H1 (cell line): ENCODE data around the gene FAM222B. TPM values are rescaled to one million over a fixed set of nuclear protein-coding genes. Genes with fewer than 3 reads are reported as not detected.

Experiments
- CTCF ChIA-PET: fragments of 300-600 bp; sonication (Branson Sonifier 250); formaldehyde crosslinking; loops from one replicate; lab custom pipeline; 2021; ENCODE audit not compliant: partially characterized antibody; lab: Charles Lee
- POLR2A ChIA-PET: fragments of 300-600 bp; sonication (Branson Sonifier 250); formaldehyde crosslinking; loops from one replicate; lab custom pipeline; 2021; ENCODE audit warnings: inconsistent platforms; ENCODE audit not compliant: partially characterized antibody; lab: Charles Lee
- DNase-seq, 2 experiments: peaks; one replicate each; pipeline versions ENCODE4 v3.0.0 to v3.0.0-alpha.2; 2010 to 2022; ENCODE audit warnings: low spot score in 2 of 2, low read depth in 1 of 2, mixed read lengths in 1 of 2
- FAIRE-seq: peaks from 2 replicates; lab custom pipeline; 2011; peaks lifted over from hg19 to GRCh38; lab: Jason Lieb, UNC
- H2AFZ ChIP-seq: 2 replicates; pipeline ENCODE4 v1.8.1; 2012; ENCODE audit warnings: low read length, inconsistent platforms
- H2AK5ac ChIP-seq: 2 replicates; pipeline ENCODE4 v1.6.1; 2013; ENCODE audit warnings: low read depth, low read length
- H2BK120ac ChIP-seq: replicated peaks from 2 replicates; pipeline ENCODE3; 2013; ENCODE audit warnings: low read depth, low read length, inconsistent platforms
- H2BK12ac ChIP-seq: 2 replicates; pipeline ENCODE4 v1.6.1; 2013; ENCODE audit warnings: low read depth, low read length
- H2BK15ac ChIP-seq: 2 replicates; pipeline ENCODE4 v1.6.1; 2013; ENCODE audit warnings: low read length
- H2BK20ac ChIP-seq: 2 replicates; pipeline ENCODE4 v1.6.1; 2013; ENCODE audit warnings: low read length
- H2BK5ac ChIP-seq: 2 replicates; pipeline ENCODE4 v1.6.1; 2013; ENCODE audit warnings: low read depth, low read length
- H3K14ac ChIP-seq: 2 replicates; pipeline ENCODE4 v1.6.1; 2013; ENCODE audit warnings: inconsistent platforms; ENCODE audit not compliant: insufficient read length
- H3K18ac ChIP-seq: 2 replicates; pipeline ENCODE4 v1.6.1; 2013; ENCODE audit warnings: low read length; ENCODE audit errors: extremely low read depth
- H3K23ac ChIP-seq: 2 replicates; pipeline ENCODE4 v1.6.1; 2013; ENCODE audit warnings: inconsistent platforms; ENCODE audit not compliant: insufficient read length
- H3K23me2 ChIP-seq: 2 replicates; pipeline ENCODE4 v1.6.1; 2013; ENCODE audit warnings: low read depth, low read length
- H3K27ac ChIP-seq: 2 replicates; pipeline ENCODE4 v1.6.1; 2011; ENCODE audit warnings: low read depth, low read length, inconsistent platforms
- H3K27me3 ChIP-seq, 4 experiments: replicated peaks in 1 of 4; 1 replicate in 1 of 4; 2 replicates in 3 of 4; pipeline versions ENCODE4 v1.6.1 to v1.8.1; 2011 to 2013; ENCODE audit warnings: low read length in 3 of 4, mild to moderate bottlenecking in 3 of 4, inconsistent platforms in 2 of 4, mixed read lengths in 2 of 4, moderate library complexity in 1 of 4; ENCODE audit not compliant: control insufficient read depth in 3 of 4, insufficient read depth in 3 of 4; ENCODE audit errors: extremely low read depth in 1 of 4
- H3K36me3 ChIP-seq, 4 experiments: 2 replicates each; pipeline versions ENCODE4 v1.6.1 to v1.8.1; 2011 to 2013; ENCODE audit warnings: mild to moderate bottlenecking in 4 of 4, low read length in 3 of 4, moderate library complexity in 2 of 4, control low read depth in 1 of 4, inconsistent platforms in 1 of 4; ENCODE audit not compliant: insufficient read depth in 4 of 4, control insufficient read depth in 2 of 4
- H3K4ac ChIP-seq: replicated peaks from 2 replicates; pipeline ENCODE3; 2013; ENCODE audit warnings: low read length, low read depth, mixed read lengths, inconsistent platforms; ENCODE audit not compliant: insufficient read length
- H3K4me1 ChIP-seq, 4 experiments: replicated peaks in 1 of 4; 1 replicate in 1 of 4; 2 replicates in 3 of 4; pipeline versions ENCODE4 v1.6.1 to v1.8.1; 2011 to 2013; ENCODE audit warnings: low read length in 3 of 4, inconsistent platforms in 2 of 4, mixed read lengths in 1 of 4; ENCODE audit not compliant: insufficient read depth in 4 of 4, control insufficient read depth in 3 of 4
- H3K4me2 ChIP-seq, 2 experiments: 2 replicates each; pipeline versions ENCODE4 v1.6.1 to v1.8.1; 2011 to 2013; ENCODE audit warnings: low read depth in 2 of 2, low read length in 2 of 2, control low read depth in 1 of 2, inconsistent platforms in 1 of 2, mild to moderate bottlenecking in 1 of 2; ENCODE audit not compliant: insufficient read depth in 1 of 2
- H3K4me3 ChIP-seq, 4 experiments: fragments of 200-600, 300-600 bp in 1 of 4; sonication (generic), shearing (Covaris generic), sonication (Bioruptor Twin) in 1 of 4; 2 replicates each; pipeline versions ENCODE4 v1.5.1 to v1.8.1; 2011 to 2016; ENCODE audit warnings: low read length in 4 of 4, low read depth in 3 of 4, control low read depth in 2 of 4, inconsistent platforms in 2 of 4, mild to moderate bottlenecking in 2 of 4, mixed read lengths in 1 of 4, moderate library complexity in 1 of 4; ENCODE audit not compliant: insufficient read depth in 2 of 4; ENCODE audit errors: extremely low read depth in 1 of 4
- H3K56ac ChIP-seq: replicated peaks from 2 replicates; pipeline ENCODE3; 2013; ENCODE audit warnings: low read depth, mild to moderate bottlenecking, mixed read lengths, low read length, inconsistent platforms; ENCODE audit not compliant: insufficient read length
- H3K79me1 ChIP-seq: 2 replicates; pipeline ENCODE4 v1.6.1; 2013; ENCODE audit warnings: low read depth, low read length, control low read depth
- H3K79me2 ChIP-seq, 2 experiments: 2 replicates each; pipeline versions ENCODE4 v1.6.1 to v1.8.1; 2012 to 2013; ENCODE audit warnings: low read length in 2 of 2, mild to moderate bottlenecking in 2 of 2, inconsistent platforms in 1 of 2; ENCODE audit not compliant: insufficient read depth in 2 of 2, control insufficient read depth in 1 of 2
- H3K9ac ChIP-seq, 4 experiments: replicated peaks in 1 of 4; 1 replicate in 1 of 4; 2 replicates in 3 of 4; pipeline versions ENCODE4 v1.6.1 to v1.8.1; 2011 to 2013; ENCODE audit warnings: low read depth in 3 of 4, low read length in 3 of 4, control low read depth in 2 of 4, mild to moderate bottlenecking in 2 of 4, moderate library complexity in 2 of 4, inconsistent platforms in 1 of 4; ENCODE audit errors: extremely low read depth in 1 of 4
- H3K9me3 ChIP-seq, 2 experiments: 2 replicates each; pipeline versions ENCODE4 v1.6.1 to v1.8.1; 2012 to 2013; ENCODE audit warnings: mild to moderate bottlenecking in 2 of 2, moderate library complexity in 2 of 2, control low read depth in 1 of 2, inconsistent platforms in 1 of 2, low read depth in 1 of 2, low read length in 1 of 2, mixed read lengths in 1 of 2; ENCODE audit not compliant: insufficient read depth in 2 of 2
- H4K20me1 ChIP-seq, 2 experiments: replicated peaks in 1 of 2; 2 replicates each; pipeline versions ENCODE3 to v1.8.1; 2011 to 2013; ENCODE audit warnings: inconsistent platforms in 2 of 2, low read length in 2 of 2, mild to moderate bottlenecking in 1 of 2; ENCODE audit not compliant: insufficient read depth in 2 of 2, control insufficient read depth in 1 of 2
- H4K5ac ChIP-seq: 2 replicates; pipeline ENCODE4 v1.6.1; 2013; ENCODE audit warnings: low read length, low read depth, mixed read lengths, inconsistent platforms; ENCODE audit not compliant: insufficient read length
- H4K8ac ChIP-seq: 2 replicates; pipeline ENCODE4 v1.8.0; 2013; ENCODE audit warnings: mild to moderate bottlenecking, moderate library complexity, low read length, inconsistent platforms; ENCODE audit not compliant: insufficient read depth; ENCODE audit errors: extremely low read depth
- H4K91ac ChIP-seq: replicated peaks from 2 replicates; pipeline ENCODE3; 2013; ENCODE audit warnings: low read length, mixed read lengths, inconsistent platforms; ENCODE audit not compliant: insufficient read length
- CHD1 ChIP-seq: IDR thresholded peaks from 2 replicates; pipeline ENCODE4 v1.6.1; 2012; ENCODE audit warnings: low read depth, low read length, improper control_type of control experiment
- CTCF ChIP-seq, 3 experiments: IDR thresholded peaks; 1 replicate in 2 of 3; 2 replicates in 1 of 3; pipeline versions ENCODE4 v1.5.1 to v1.6.1; 2011; ENCODE audit warnings: low read length in 3 of 3, mild to moderate bottlenecking in 3 of 3, inconsistent platforms in 2 of 3, low read depth in 1 of 3, moderate library complexity in 1 of 3; ENCODE audit not compliant: insufficient read depth in 1 of 3; ENCODE audit errors: control extremely low read depth in 1 of 3
- EGR1 ChIP-seq: IDR thresholded peaks from 2 replicates; pipeline ENCODE4 v1.6.1; 2011; ENCODE audit warnings: low read depth, low read length, borderline replicate concordance
- NANOG ChIP-seq: IDR thresholded peaks from 2 replicates; pipeline ENCODE4 v1.6.1; 2011; ENCODE audit warnings: low read length, low read depth, mild to moderate bottlenecking, inconsistent platforms; ENCODE audit not compliant: insufficient read depth, poor library complexity, severe bottlenecking
- NRF1 ChIP-seq: IDR thresholded peaks from 2 replicates; pipeline ENCODE4 v1.6.1; 2011; ENCODE audit warnings: mild to moderate bottlenecking, low read depth, low read length, improper control_type of control experiment
- PHF8 ChIP-seq: fragments of 200-600 bp; sonication (generic); conservative IDR thresholded peaks from 2 replicates; pipeline ENCODE4 v1.7.1; 2012; ENCODE audit warnings: low read depth, mild to moderate bottlenecking, inconsistent platforms, low read length, moderate library complexity
- SAP30 ChIP-seq: fragments of 300-600 bp; sonication (generic); IDR thresholded peaks from 2 replicates; pipeline ENCODE4 v1.7.1; 2012; ENCODE audit warnings: low read length, moderate library complexity, mild to moderate bottlenecking, inconsistent platforms; ENCODE audit not compliant: insufficient read depth, insufficient replicate concordance
- TAF7 ChIP-seq: optimal IDR thresholded peaks from 2 replicates; pipeline ENCODE3; 2011; ENCODE audit warnings: low read depth, mild to moderate bottlenecking, inconsistent platforms, low read length, moderate library complexity, borderline replicate concordance
- YY1 ChIP-seq: IDR thresholded peaks from 2 replicates; pipeline ENCODE4 v1.6.1; 2011; ENCODE audit warnings: low read depth, mild to moderate bottlenecking, low read length
- whole genome bisulfite sequencing, 2 experiments: shearing (Covaris generic) in 1 of 2; methylation state at CpG; one replicate each; pipeline versions ENCODE4 v1.1.6 to v1.1.7; 2013 to 2015; ENCODE audit warnings: low lambda C conversion rate in 2 of 2, mixed read lengths in 2 of 2, inconsistent platforms in 1 of 2, low coverage in 1 of 2, missing lambda C conversion rate in 1 of 2; ENCODE audit not compliant: insufficient replicate concordance in 2 of 2, insufficient coverage in 1 of 2, insufficient read length in 1 of 2; ENCODE audit errors: extremely low coverage in 1 of 2, missing lambda C conversion rate in 1 of 2; 5-methylcytosine and 5-hydroxymethylcytosine counted together
- polyA plus RNA-seq, 7 experiments: library from polyadenylated mRNA; depleted of rRNA in 3 of 7; stranded (reverse) in 5 of 7; unstranded in 2 of 7; fragments of >200 nt in 5 of 7; fragments of 200-250 nt in 2 of 7; gene quantifications; 1 replicate in 5 of 7; 2 replicates in 1 of 7; 4 replicates in 1 of 7; pipeline versions ENCODE4 v1.2.1 to v1.2.3, GENCODE V29; 2011 to 2013; ENCODE audit warnings: missing spikeins in 2 of 7, mixed read lengths in 2 of 7
- total RNA-seq: library from RNA; stranded (reverse); fragmentation: NEBNext Ultra II Directional; extraction: Animal tissue kit (Norgen Biotek cat#: 25700); gene quantifications from 2 replicates; pipeline ENCODE4 v1.2.1, GENCODE V29; 2021

Gene FAM222B
- total and polyA plus RNA-seq, 2 of the 8 experiments (the other 6 are each of a cell fraction or from before 2014, with no cell fraction given): 42.1 to 81.7 TPM

- H4K5ac ChIP-seq: no peak overlapping the region
- H3K14ac ChIP-seq: no peak overlapping the region
- no peak overlapping the region for H2BK120ac ChIP-seq
- ChIA-PET POLR2A (interaction anchor here (0.6 to 17.6 kb wide), 8 partner anchors 10 to 175 kb away, joined by 4 to 813 read pairs (median 27); partner anchors contain the start of genes DHRS13, PROCA1, RPL23A and TRAF4), CTCF (interaction anchor here (1.1 to 16.9 kb wide), 5 partner anchors 11 to 147 kb away, joined by 3 to 316 read pairs (median 70); partner anchors contain the start of gene TRAF4)
- no peak overlapping the region for H3K27ac ChIP-seq
- no peak overlapping the region for H3K4me3 ChIP-seq
- H4K20me1 ChIP-seq: peaks cover 0 to 3% of the 10 kb centered on the region in 2 experiments
- no peak overlapping the region for H3K4ac ChIP-seq
- no peak overlapping the region for H3K9ac ChIP-seq
- H3K9me3 ChIP-seq: no peaks in the 10 kb centered on the region
- TF ChIP-seq YY1: no peak
- no peak for TF ChIP-seq EGR1
- no peak for TF ChIP-seq PHF8
- no peak for TF ChIP-seq NRF1
- TF ChIP-seq CHD1: no peak
- no peak for TF ChIP-seq SAP30
- TF ChIP-seq NANOG: no peak
- no peak for TF ChIP-seq TAF7
- no peak for TF ChIP-seq CTCF (IDR thresholded peaks at IDR 0.05; ENCODE audit: control extremely low read depth in 1 of 3, insufficient read depth in 1 of 3, low read depth in 1 of 3, low read length in 3 of 3)
- H2BK20ac ChIP-seq: no peak overlapping the region
- FAIRE-seq (no peak), DNase-seq (no peak)
- no peak overlapping the region for H2AK5ac ChIP-seq
- no peak overlapping the region for H3K23ac ChIP-seq
- peaks cover 13% of the 10 kb centered on the region; the same call in 1 of the 2 replicates for H3K23me2 ChIP-seq
- no peak overlapping the region for H3K4me2 ChIP-seq
- no peak overlapping the region for H2AFZ ChIP-seq
- WGBS, 2 experiments: 86% methylated on average over 9 of the region's 11 CpGs; no CpG with 5 or more reads in 1 of the 2 experiments
- no peak overlapping the region for H4K8ac ChIP-seq
- H3K56ac ChIP-seq: no peak overlapping the region
- H4K91ac ChIP-seq: no peak overlapping the region
- H3K18ac ChIP-seq: no peak overlapping the region
- H2BK15ac ChIP-seq: no peak overlapping the region
- H2BK5ac ChIP-seq: no peak overlapping the region
- H3K79me1 ChIP-seq: peaks cover 2% of the 10 kb centered on the region; the same call in 1 of the 2 replicates
- H3K79me2 ChIP-seq: peaks cover 0 to 7% of the 10 kb centered on the region in 2 experiments; a peak in 1 of 4 replicates
- no peaks in the 10 kb centered on the region for H3K27me3 ChIP-seq
- 0 out of 7 replicates have a peak, but pooled peaks cover 0 to 3% (median 0%) of the 10 kb centered on the region in 4 experiments for H3K4me1 ChIP-seq
- no peak overlapping the region for H2BK12ac ChIP-seq
- peaks cover 1 to 13% (median 6%) of the 10 kb centered on the region in 4 experiments; a peak in 5 of 8 replicates for H3K36me3 ChIP-seq
Measured at GRCh38 chr17:28729950-28730330, 112.7 kb downstream of the FAM222B start.
